ENCODE measurements around the gene KCNK1. TPM values are rescaled to one million over a fixed set of nuclear protein-coding genes. Genes with fewer than 3 reads are reported as not detected.

Gene KCNK1
- polyA plus RNA-seq, 1 of the 3 experiments (the other 2 are of a cell fraction), result 10.6 TPM

GRCh38 chr1:233600488-233600887, 13.4 kb upstream of the KCNK1 start:
- no peak overlapping the region for H2AFZ ChIP-seq (ENCODE audit: low read depth)
- H4K20me1 ChIP-seq (ENCODE audit: insufficient read depth), result no peaks in the 10 kb centered on the region
- ChIA-PET POLR2A (no interaction called here), CTCF (no interaction called here)
- peak overlapping the region; percentile 67; the same call in 1 of the 2 replicates for H3K4me2 ChIP-seq
- H3K4me1 ChIP-seq (ENCODE audit: control insufficient read depth in 1 of 2, insufficient read depth in 2 of 2, low read depth in 1 of 2, low read length in 1 of 2), result peaks cover 12 to 13% of the 10 kb centered on the region in 2 experiments
- no peaks in the 10 kb centered on the region for H3K9me3 ChIP-seq
- H3F3A ChIP-seq (replicated peaks; ENCODE audit: insufficient read depth), result peaks cover 15% of the 10 kb centered on the region
- no peak for DNase-seq
- H3K4me3 ChIP-seq (ENCODE audit: low read depth in 2 of 2, low read length in 1 of 2), result no peak overlapping the region
- TF ChIP-seq EP300 (IDR thresholded peaks at IDR 0.05; ENCODE audit: borderline replicate concordance in 1 of 2, low read depth in 1 of 2, low read length in 1 of 2), result no peak
- peak; percentile 66 for TF ChIP-seq PBX3 (IDR thresholded peaks at IDR 0.05)
- peak; percentile 22; the same call in 1 of the 2 replicates for TF ChIP-seq NFIC (IDR thresholded peaks at IDR 0.05; ENCODE audit: borderline replicate concordance)
- TF ChIP-seq TCF12 (IDR thresholded peaks at IDR 0.05), result peak; percentile 64
- TF ChIP-seq MAX (IDR thresholded peaks at IDR 0.05; ENCODE audit: low read depth), result no peak
- no peak for TF ChIP-seq TEAD4 (IDR thresholded peaks at IDR 0.05; ENCODE audit: borderline replicate concordance, insufficient read depth)
- no peak for TF ChIP-seq YY1 (IDR thresholded peaks at IDR 0.05; ENCODE audit: low read depth)
- no peak for TF ChIP-seq RFX5 (IDR thresholded peaks at IDR 0.05; ENCODE audit: low read length)
- no peaks in the 10 kb centered on the region for H3K79me2 ChIP-seq (ENCODE audit: insufficient read depth)
- 16% methylated on average over 1 of the region's 1 CpG for WGBS (ENCODE audit: low lambda C conversion rate)
- peak overlapping the region in 1 of 2 experiments; percentile 87; a peak in 2 of 4 replicates for H3K27ac ChIP-seq (ENCODE audit: low read depth in 2 of 2, low read length in 1 of 2)
- no peaks in the 10 kb centered on the region for H3K36me3 ChIP-seq (replicated peaks in 1 of 2; ENCODE audit: control insufficient read depth in 1 of 2, insufficient read depth in 2 of 2, low read length in 1 of 2)
- H3K9ac ChIP-seq, result no peak overlapping the region
- no peaks in the 10 kb centered on the region for H3K27me3 ChIP-seq (ENCODE audit: insufficient read depth)
- H3K9me2 ChIP-seq, result no peaks in the 10 kb centered on the region

DNA sequence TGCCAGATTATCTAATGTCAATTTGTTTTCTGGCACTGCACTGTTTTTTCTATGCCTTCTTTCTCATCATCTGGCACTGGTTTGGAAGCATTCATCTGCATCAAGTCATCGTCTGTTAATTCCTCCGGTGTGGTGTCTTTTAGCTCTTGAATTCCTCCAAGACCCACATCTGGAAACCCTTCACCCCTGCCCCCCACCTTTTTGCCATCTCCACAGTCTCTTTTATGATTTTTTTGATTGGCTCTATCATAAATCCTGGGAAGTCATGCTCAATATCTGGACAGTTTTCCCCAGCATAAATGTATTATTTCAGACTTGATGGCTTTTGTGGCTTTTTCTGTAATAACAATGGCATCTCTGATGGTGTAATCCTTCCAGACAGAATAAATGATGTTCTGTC, 10.4 kb upstream of the KCNK1 start:
- no peak overlapping the region for H3K4me3 ChIP-seq (ENCODE audit: low read depth in 2 of 2, low read length in 1 of 2)
- TF ChIP-seq MEF2A (IDR thresholded peaks at IDR 0.05; ENCODE audit: borderline replicate concordance, low read depth) (no peak), MXI1 (IDR thresholded peaks at IDR 0.05; ENCODE audit: low read depth, low read length) (no peak), GATA2 (CRISPR knock-in tag; IDR thresholded peaks at IDR 0.05) (no peak), FOXM1 (IDR thresholded peaks at IDR 0.05; ENCODE audit: low read depth) (0 out of 2 replicates have a peak, but pooled peaks have one; percentile 39), NRF1 (IDR thresholded peaks at IDR 0.05; ENCODE audit: low read depth, low read length) (no peak), FOSL2 (IDR thresholded peaks at IDR 0.05; ENCODE audit: borderline replicate concordance, low read depth) (no peak), RAD21 (IDR thresholded peaks at IDR 0.05; ENCODE audit: low read length) (no peak), YY1 (IDR thresholded peaks at IDR 0.05; ENCODE audit: low read depth) (no peak), SMC3 (IDR thresholded peaks at IDR 0.05; ENCODE audit: low read depth, low read length) (no peak), JUND (IDR thresholded peaks at IDR 0.05) (peak; percentile 34; the same call in 1 of the 2 replicates), POLR2AphosphoS5 (IDR thresholded peaks at IDR 0.05; ENCODE audit: low read depth, low read length) (no peak), FOXJ3 (CRISPR knock-in tag; IDR thresholded peaks at IDR 0.05) (no peak), PBX3 (IDR thresholded peaks at IDR 0.05) (peak; percentile 66), USF2 (IDR thresholded peaks at IDR 0.05; ENCODE audit: borderline replicate concordance, low read depth, low read length) (no peak), SIN3A (IDR thresholded peaks at IDR 0.05; ENCODE audit: borderline replicate concordance, low read depth, low read length) (no peak), TAF1 (IDR thresholded peaks at IDR 0.05; ENCODE audit: borderline replicate concordance, low read depth, low read length) (no peak), ELF1 (IDR thresholded peaks at IDR 0.05) (no peak)
- TF ChIP-seq, protein P1, sequence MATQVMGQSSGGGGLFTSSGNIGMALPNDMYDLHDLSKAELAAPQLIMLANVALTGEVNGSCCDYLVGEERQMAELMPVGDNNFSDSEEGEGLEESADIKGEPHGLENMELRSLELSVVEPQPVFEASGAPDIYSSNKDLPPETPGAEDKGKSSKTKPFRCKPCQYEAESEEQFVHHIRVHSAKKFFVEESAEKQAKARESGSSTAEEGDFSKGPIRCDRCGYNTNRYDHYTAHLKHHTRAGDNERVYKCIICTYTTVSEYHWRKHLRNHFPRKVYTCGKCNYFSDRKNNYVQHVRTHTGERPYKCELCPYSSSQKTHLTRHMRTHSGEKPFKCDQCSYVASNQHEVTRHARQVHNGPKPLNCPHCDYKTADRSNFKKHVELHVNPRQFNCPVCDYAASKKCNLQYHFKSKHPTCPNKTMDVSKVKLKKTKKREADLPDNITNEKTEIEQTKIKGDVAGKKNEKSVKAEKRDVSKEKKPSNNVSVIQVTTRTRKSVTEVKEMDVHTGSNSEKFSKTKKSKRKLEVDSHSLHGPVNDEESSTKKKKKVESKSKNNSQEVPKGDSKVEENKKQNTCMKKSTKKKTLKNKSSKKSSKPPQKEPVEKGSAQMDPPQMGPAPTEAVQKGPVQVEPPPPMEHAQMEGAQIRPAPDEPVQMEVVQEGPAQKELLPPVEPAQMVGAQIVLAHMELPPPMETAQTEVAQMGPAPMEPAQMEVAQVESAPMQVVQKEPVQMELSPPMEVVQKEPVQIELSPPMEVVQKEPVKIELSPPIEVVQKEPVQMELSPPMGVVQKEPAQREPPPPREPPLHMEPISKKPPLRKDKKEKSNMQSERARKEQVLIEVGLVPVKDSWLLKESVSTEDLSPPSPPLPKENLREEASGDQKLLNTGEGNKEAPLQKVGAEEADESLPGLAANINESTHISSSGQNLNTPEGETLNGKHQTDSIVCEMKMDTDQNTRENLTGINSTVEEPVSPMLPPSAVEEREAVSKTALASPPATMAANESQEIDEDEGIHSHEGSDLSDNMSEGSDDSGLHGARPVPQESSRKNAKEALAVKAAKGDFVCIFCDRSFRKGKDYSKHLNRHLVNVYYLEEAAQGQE (IDR thresholded peaks at IDR 0.05; ENCODE audit: low read depth, low read length), result no peak

More for the DNA sequence above, 10.4 kb upstream of the KCNK1 start:
- CTCF ChIA-PET, result interaction anchor here (1.3 kb wide), 1 partner anchor 163 kb away, joined by 3 read pairs; no protein-coding TSS in a partner anchor
- Histone ChIP-seq H3K9me2 (no peaks in the 10 kb centered on the region), H3K27ac (ENCODE audit: low read depth in 2 of 2, low read length in 1 of 2) (no peak overlapping the region), H3K9ac (no peak overlapping the region), H3K9me3 (no peaks in the 10 kb centered on the region), H3K4me1 (ENCODE audit: control insufficient read depth in 1 of 2, insufficient read depth in 2 of 2, low read depth in 1 of 2, low read length in 1 of 2) (peaks cover 5 to 9% of the 10 kb centered on the region in 2 experiments), H3K27me3 (ENCODE audit: insufficient read depth) (no peaks in the 10 kb centered on the region), H2AFZ (ENCODE audit: low read depth) (no peak overlapping the region), H4K20me1 (ENCODE audit: insufficient read depth) (no peaks in the 10 kb centered on the region), H3K79me2 (ENCODE audit: insufficient read depth) (no peaks in the 10 kb centered on the region), H3K36me3 (replicated peaks in 1 of 2; ENCODE audit: control insufficient read depth in 1 of 2, insufficient read depth in 2 of 2, low read length in 1 of 2) (no peaks in the 10 kb centered on the region), H3K4me2 (no peak overlapping the region), H3F3A (replicated peaks; ENCODE audit: insufficient read depth) (peaks cover 13% of the 10 kb centered on the region)
- POLR2A ChIA-PET, result no interaction called here
- DNase-seq, result no peak
- 20% methylated on average over 2 of the region's 2 CpGs for WGBS (ENCODE audit: low lambda C conversion rate)
